GM12892 (cell line): ENCODE measurements around the gene CSTPP1.

Experiments used
- POLR2A ChIP-seq: IDR thresholded peaks from 2 replicates; pipeline ENCODE4 v1.6.1; 2011; ENCODE audit warnings: low read depth, low read length, control low read depth
- POLR2AphosphoS5 ChIP-seq: IDR thresholded peaks from 2 replicates; pipeline ENCODE4 v1.6.1; 2011; ENCODE audit warnings: low read depth, low read length, control low read depth
- TAF1 ChIP-seq: IDR thresholded peaks from 2 replicates; pipeline ENCODE4 v1.6.1; 2011; ENCODE audit warnings: low read depth, mild to moderate bottlenecking, control low read depth, low read length, borderline replicate concordance

- TF ChIP-seq POLR2A (no peak), POLR2AphosphoS5 (no peak), TAF1 (no peak)
Measured at GRCh38 chr11:47180006-47180787, 243.6 kb downstream of the CSTPP1 start.
